HepG2 (cell line): ENCODE data around the gene BCO2. TPM values are rescaled to one million over a fixed set of nuclear protein-coding genes. Genes with fewer than 3 reads are reported as not detected.

Experiments
- ATAC-seq: fragments of 200-7000 bp; cut with Tn5 transposase; 3 replicates; pipeline ENCODE4 v1.9.1; 2020; ENCODE audit warnings: mild to moderate bottlenecking, moderate library complexity
- BruUV-seq: library from RNA; stranded (reverse); fragments of 400-500 nt; replicated peaks from 2 replicates; lab custom pipeline; 2021; lab: Mats Ljungman, UMichigan
- CTCF ChIA-PET: fragments of 300-600 bp; formaldehyde crosslinking; extraction: SDS; loops from one replicate; lab custom pipeline; 2021; ENCODE audit warnings: low total read pairs, inconsistent platforms, low intra/inter-chr PET ratio; lab: Yijun Ruan, JAX
- POLR2A ChIA-PET: fragments of 350-600 bp; sonication (Branson Sonifier 250); formaldehyde crosslinking; loops from one replicate; lab custom pipeline; 2020; ENCODE audit warnings: antibody characterized with exemption, inconsistent platforms; lab: Yijun Ruan, JAX
- DNase-seq: peaks from one replicate; pipeline ENCODE4 v3.0.0-alpha.2; 2015; ENCODE audit warnings: low spot score
- FAIRE-seq: peaks from 3 replicates; lab custom pipeline; 2011; peaks lifted over from hg19 to GRCh38; lab: Jason Lieb, UNC
- H2AFZ ChIP-seq: one replicate; pipeline ENCODE4 v1.6.1; 2011; ENCODE audit warnings: low read length, inconsistent platforms
- H3K27ac ChIP-seq: fragments of 300-600 bp; 3 replicates; pipeline ENCODE4 v1.8.0; 2011; ENCODE audit warnings: mixed run types, mild to moderate bottlenecking, mixed read lengths, low read length, inconsistent platforms; ENCODE audit not compliant: insufficient read depth; ENCODE audit errors: extremely low read length
- H3K27me3 ChIP-seq, 2 experiments: fragments of 200-600 bp in 1 of 2; 2 replicates in 1 of 2; 3 replicates in 1 of 2; pipeline versions ENCODE4 v1.6.0 to v1.8.0; 2011; ENCODE audit warnings: low read length in 2 of 2, mild to moderate bottlenecking in 2 of 2, moderate library complexity in 2 of 2, inconsistent platforms in 1 of 2; ENCODE audit not compliant: insufficient read depth in 2 of 2, control insufficient read depth in 1 of 2
- H3K36me3 ChIP-seq, 2 experiments: fragments of 200-600 bp in 1 of 2; replicated peaks in 1 of 2; 2 replicates in 1 of 2; 3 replicates in 1 of 2; pipeline versions ENCODE4 v1.5.1 to v1.8.0; 2011; ENCODE audit warnings: low read length in 2 of 2, inconsistent platforms in 1 of 2; ENCODE audit not compliant: insufficient read depth in 2 of 2, control insufficient read depth in 1 of 2
- H3K4me1 ChIP-seq: 2 replicates; pipeline ENCODE4 v1.5.1; 2012; ENCODE audit warnings: low read length, inconsistent platforms; ENCODE audit not compliant: insufficient read depth
- H3K4me2 ChIP-seq: 2 replicates; pipeline ENCODE4 v1.6.0; 2011; ENCODE audit warnings: low read depth, low read length, inconsistent platforms
- H3K4me3 ChIP-seq, 3 experiments: fragments of 200-600 bp in 1 of 3; sonication (generic), shearing (Covaris generic) in 1 of 3; replicated peaks in 1 of 3; 2 replicates each; pipeline ENCODE4 v1.5.1; 2011 to 2016; ENCODE audit warnings: low read length in 3 of 3, inconsistent platforms in 2 of 3, low read depth in 2 of 3, mild to moderate bottlenecking in 2 of 3, control low read depth in 1 of 3, mixed read lengths in 1 of 3; ENCODE audit not compliant: insufficient read depth in 1 of 3
- H3K79me2 ChIP-seq: one replicate; pipeline ENCODE4 v1.6.1; 2011; ENCODE audit warnings: low read length, inconsistent platforms; ENCODE audit not compliant: insufficient read depth
- H3K9ac ChIP-seq: 2 replicates; pipeline ENCODE4 v1.6.0; 2011; ENCODE audit warnings: mild to moderate bottlenecking, low read depth, low read length, inconsistent platforms; ENCODE audit not compliant: insufficient read depth
- H3K9me3 ChIP-seq: 2 replicates; pipeline ENCODE4 v1.5.1; 2012; ENCODE audit warnings: mild to moderate bottlenecking, low read length
- H4K20me1 ChIP-seq: 2 replicates; pipeline ENCODE4 v1.6.0; 2011; ENCODE audit warnings: inconsistent platforms, mild to moderate bottlenecking, low read length, moderate library complexity; ENCODE audit not compliant: insufficient read depth
- CTCF ChIP-seq: sonication (generic); formaldehyde crosslinking; IDR thresholded peaks from 2 replicates; pipeline ENCODE4 v1.5.0; 2020; ENCODE audit warnings: mild to moderate bottlenecking, missing genetic modification reagents, moderate library complexity
- EP300 ChIP-seq, 3 experiments: sonication (generic) in 1 of 3; formaldehyde crosslinking in 1 of 3; IDR thresholded peaks; 2 replicates each; pipeline versions ENCODE4 v1.5.1 to v1.6.1; 2011 to 2020; ENCODE audit warnings: low read depth in 2 of 3, low read length in 2 of 3, borderline replicate concordance in 1 of 3, improper control_type of control experiment in 1 of 3, mild to moderate bottlenecking in 1 of 3, missing genetic modification reagents in 1 of 3, moderate library complexity in 1 of 3
- GABPB1 ChIP-seq: IDR thresholded peaks from 2 replicates; pipeline ENCODE4 v1.6.1; 2016; ENCODE audit warnings: mild to moderate bottlenecking, missing genetic modification reagents, moderate library complexity, missing compliant biosample characterization
- GATAD2A ChIP-seq: IDR thresholded peaks from 2 replicates; pipeline ENCODE4 v1.6.1; 2016
- HIVEP1 ChIP-seq: sonication (generic); formaldehyde crosslinking; IDR thresholded peaks from 2 replicates; pipeline ENCODE4 v1.4.0; 2020; ENCODE audit warnings: mild to moderate bottlenecking, missing genetic modification reagents
- IKZF5 ChIP-seq: IDR thresholded peaks from 2 replicates; pipeline ENCODE4 v1.6.1; 2018; ENCODE audit warnings: missing genetic modification reagents, mild to moderate bottlenecking, missing compliant biosample characterization
- KDM4B ChIP-seq: sonication (generic); formaldehyde crosslinking; IDR thresholded peaks from 2 replicates; pipeline ENCODE4 v1.4.0; 2020; ENCODE audit warnings: missing genetic modification reagents
- MEIS2 ChIP-seq: sonication (generic); formaldehyde crosslinking; IDR thresholded peaks from 2 replicates; pipeline ENCODE4 v1.9.0; 2021; ENCODE audit warnings: mild to moderate bottlenecking, missing genetic modification reagents
- RAD21 ChIP-seq: fragments of 450-650 bp; formaldehyde crosslinking; IDR thresholded peaks from 2 replicates; pipeline ENCODE4 v1.5.0; 2020; ENCODE audit warnings: mild to moderate bottlenecking
- RXRB ChIP-seq: IDR thresholded peaks from 2 replicates; pipeline ENCODE4 v1.6.1; 2016; ENCODE audit warnings: borderline replicate concordance, missing genetic modification reagents, missing compliant biosample characterization
- SIX1 ChIP-seq: sonication (generic); formaldehyde crosslinking; IDR thresholded peaks from 2 replicates; pipeline ENCODE4 v1.4.0; 2020; ENCODE audit warnings: missing genetic modification reagents, borderline replicate concordance
- TMF1 ChIP-seq: sonication (generic); formaldehyde crosslinking; IDR thresholded peaks from 2 replicates; pipeline ENCODE4 v1.8.1; 2022; ENCODE audit warnings: low read depth, missing genetic modification reagents
- YEATS4 ChIP-seq: sonication (generic); formaldehyde crosslinking; IDR thresholded peaks from 2 replicates; pipeline ENCODE4 v1.4.0; 2020; ENCODE audit warnings: missing genetic modification reagents, borderline replicate concordance
- ZBED4 ChIP-seq: sonication (generic); formaldehyde crosslinking; IDR thresholded peaks from 2 replicates; pipeline ENCODE4 v1.4.0; 2020; ENCODE audit warnings: missing genetic modification reagents, borderline replicate concordance
- ZNF10 ChIP-seq: sonication (generic); formaldehyde crosslinking; IDR thresholded peaks from 2 replicates; pipeline ENCODE4 v1.4.0; 2020; ENCODE audit warnings: mild to moderate bottlenecking, low read depth, missing genetic modification reagents, borderline replicate concordance
- ZNF367 ChIP-seq: sonication (generic); formaldehyde crosslinking; IDR thresholded peaks from 2 replicates; pipeline ENCODE4 v1.4.0; 2020; ENCODE audit warnings: missing genetic modification reagents, borderline replicate concordance
- ZNF674 ChIP-seq: sonication (generic); formaldehyde crosslinking; IDR thresholded peaks from 2 replicates; pipeline ENCODE4 v1.5.0; 2020; ENCODE audit warnings: low read depth, mild to moderate bottlenecking, missing genetic modification reagents
- WGBS: methylation state at CpG from one replicate; pipeline ENCODE4 v1.1.6; 2017; ENCODE audit warnings: low lambda C conversion rate; 5-methylcytosine and 5-hydroxymethylcytosine counted together
- in situ Hi-C: cut with HindIII; loops from 2 replicates; pipeline ENCODE4 v1.10.0; 2017; ENCODE audit warnings: low pct_unique_long_range_greater_than_20kb; ENCODE audit not compliant: extremely low pct_ligation_motif_present
- intact Hi-C: fragments of 100-400 bp; cut with micrococcal nuclease; formaldehyde crosslinking; loops from one replicate; pipeline ENCODE4 v1.10.0; 2022; ENCODE audit not compliant: unreplicated experiment
- polyA plus RNA-seq, 8 experiments: library from polyadenylated mRNA; depleted of rRNA in 3 of 8; stranded (reverse) in 7 of 8; unstranded in 1 of 8; fragments of >200 nt; fragmentation: Illumina TruSeq in 4 of 8; extraction: Trizol in 4 of 8; gene quantifications; 2 replicates each; pipeline versions ENCODE4 v1.2.1 to v1.2.3, GENCODE V29; 2011 to 2016; ENCODE audit warnings: low read depth in 4 of 8, missing spikeins in 1 of 8, mixed read lengths in 1 of 8; ENCODE audit not compliant: insufficient read depth in 1 of 8
- total RNA-seq, 5 experiments: library from RNA; depleted of rRNA; stranded (reverse); fragments of >200 nt; fragmentation: Illumina TruSeq; extraction: Trizol; gene quantifications; 2 replicates each; pipeline ENCODE4 v1.2.3, GENCODE V29; 2016; ENCODE audit warnings: low read depth in 1 of 5

Gene BCO2
- total and polyA plus RNA-seq, 2 of the 13 experiments (the other 11 are each of a cell fraction or from before 2014, with no cell fraction given): 0.38 to 0.58 TPM

GRCh38 chr11:112219476-112220232 lies 44.3 kb downstream of the BCO2 start:
- ATAC-seq (peak; percentile 93), FAIRE-seq (peak; percentile 92), DNase-seq (peak; percentile 72)
- H3K79me2 ChIP-seq: no peaks in the 10 kb centered on the region
- H3K9me3 ChIP-seq: no peaks in the 10 kb centered on the region
- intact Hi-C loops (loop anchor here (1.0 to 10.0 kb wide), 5 partner anchors 61 to 1065 kb away; no protein-coding TSS in a partner anchor), in situ Hi-C loops (loop anchor here (5.0 to 10.0 kb wide), 3 partner anchors 63 to 335 kb away; no protein-coding TSS in a partner anchor)
- H3K9ac ChIP-seq: no peak overlapping the region
- no peaks in the 10 kb centered on the region for H3K36me3 ChIP-seq
- ChIA-PET POLR2A (no interaction called here), CTCF (interaction anchor here (1.0 to 6.4 kb wide), 3 partner anchors 60 to 1070 kb away, joined by 3 to 128 read pairs (median 10); no protein-coding TSS in a partner anchor)
- H3K4me2 ChIP-seq: peak overlapping the region; percentile 48
- WGBS: 24% methylated on average over 7 of the region's 7 CpGs
- H3K4me3 ChIP-seq: no peak overlapping the region
- no peaks in the 10 kb centered on the region for H3K27me3 ChIP-seq
- H3K4me1 ChIP-seq: peaks cover 46% of the 10 kb centered on the region
- no TSS peak for BruUV-seq
- no peak overlapping the region for H3K27ac ChIP-seq
- no peak overlapping the region for H2AFZ ChIP-seq
- no peaks in the 10 kb centered on the region for H4K20me1 ChIP-seq
- TF ChIP-seq IKZF5 (CRISPR knock-in tag) (no peak), SIX1 (CRISPR knock-in tag) (no peak), RAD21 (CRISPR knock-in tag) (peak; percentile 80), GABPB1 (CRISPR knock-in tag) (no peak), TMF1 (CRISPR knock-in tag) (no peak), HIVEP1 (CRISPR knock-in tag) (no peak), ZNF674 (CRISPR knock-in tag) (no peak), EP300 (IDR thresholded peaks at IDR 0.05; ENCODE audit: low read depth in 2 of 2, low read length in 2 of 2) (no peak), EP300 (CRISPR knock-in tag; IDR thresholded peaks at IDR 0.05; ENCODE audit: borderline replicate concordance) (no peak), RXRB (CRISPR knock-in tag) (0 out of 2 replicates have a peak, but pooled peaks have one; percentile 15), MEIS2 (CRISPR knock-in tag) (no peak), ZNF10 (CRISPR knock-in tag) (no peak), ZBED4 (CRISPR knock-in tag) (no peak), GATAD2A (CRISPR knock-in tag) (0 out of 2 replicates have a peak, but pooled peaks have one; percentile 3), KDM4B (CRISPR knock-in tag) (no peak), ZNF367 (CRISPR knock-in tag) (no peak), YEATS4 (CRISPR knock-in tag) (no peak), CTCF (peak; percentile 91)
